HG03521 (cell line): Measurements from ENCODE around the gene GRIA4.
A peak's percentile ranks its signal among the peaks of the same experiment; 100 is the strongest.
"Not testable (repeated sequence)": the region's sequence is repeated elsewhere in the genome, so short reads cannot be mapped to it uniquely, and the experiment has no call there.

ENCODE experiments used
- ATAC-seq: cut with Tn5 transposase; IDR thresholded peaks from one replicate; pipeline ENCODE4 v1.9.1; 2021; ENCODE audit warnings: mild to moderate bottlenecking, moderate library complexity; ENCODE audit not compliant: unreplicated experiment

Gene GRIA4

DNA sequence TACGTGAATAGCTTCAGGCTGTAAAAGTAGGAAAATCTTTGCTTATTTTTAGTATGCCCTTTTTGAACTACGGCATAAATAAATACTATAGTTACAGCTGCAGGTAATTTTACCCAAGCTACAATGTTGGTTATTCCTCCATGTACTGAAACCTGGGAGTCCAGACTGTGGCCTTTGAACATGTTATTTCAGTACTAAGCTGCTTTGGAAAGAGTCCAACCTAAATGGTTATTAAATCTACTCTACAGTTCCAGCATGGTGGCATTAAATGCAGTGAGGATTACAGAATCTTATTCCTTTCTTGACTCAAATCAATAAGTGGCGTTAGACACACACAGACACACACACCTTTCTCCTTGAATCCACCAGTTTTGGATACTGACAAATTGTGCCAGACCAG is 247.1 kb downstream of the GRIA4 start:
- no peak for ATAC-seq

DNA sequence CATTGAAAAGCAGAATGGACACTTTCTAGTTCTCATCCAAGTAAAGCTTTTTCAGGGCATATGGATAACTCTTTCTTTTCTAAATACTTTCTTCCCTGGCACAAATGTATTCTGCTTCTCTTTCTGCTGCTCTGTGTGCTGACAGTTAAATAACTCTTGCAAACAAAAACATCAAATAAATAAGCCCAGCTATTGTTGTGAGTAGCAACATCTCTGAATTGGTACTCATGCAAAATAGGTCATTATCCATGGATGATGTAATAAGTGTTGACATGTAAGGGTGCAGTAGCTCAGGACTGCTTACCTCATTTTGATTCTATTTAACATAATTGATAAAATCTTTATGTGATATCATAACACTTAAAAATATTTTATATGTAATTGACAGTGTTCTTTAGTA is 247.9 kb downstream of the GRIA4 start:
- no peak for ATAC-seq

DNA sequence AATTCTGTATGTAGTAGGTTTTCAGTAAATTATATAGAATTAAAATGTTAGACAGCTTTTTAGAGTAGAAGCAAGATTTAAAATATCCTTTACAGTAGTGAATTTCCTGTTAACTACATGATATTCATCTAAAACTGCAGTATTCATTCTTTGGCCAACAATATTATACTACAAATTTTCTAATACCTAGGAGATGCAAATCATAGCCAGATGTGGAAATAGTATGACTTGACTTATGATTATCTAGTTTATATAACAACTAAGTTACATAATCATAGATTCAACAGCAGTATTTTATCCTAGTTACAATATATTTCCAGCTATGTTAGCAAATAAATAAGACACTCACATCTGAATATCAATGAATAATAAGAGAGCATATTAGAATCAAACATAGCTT is 249.0 kb downstream of the GRIA4 start:
- no peak for ATAC-seq

DNA sequence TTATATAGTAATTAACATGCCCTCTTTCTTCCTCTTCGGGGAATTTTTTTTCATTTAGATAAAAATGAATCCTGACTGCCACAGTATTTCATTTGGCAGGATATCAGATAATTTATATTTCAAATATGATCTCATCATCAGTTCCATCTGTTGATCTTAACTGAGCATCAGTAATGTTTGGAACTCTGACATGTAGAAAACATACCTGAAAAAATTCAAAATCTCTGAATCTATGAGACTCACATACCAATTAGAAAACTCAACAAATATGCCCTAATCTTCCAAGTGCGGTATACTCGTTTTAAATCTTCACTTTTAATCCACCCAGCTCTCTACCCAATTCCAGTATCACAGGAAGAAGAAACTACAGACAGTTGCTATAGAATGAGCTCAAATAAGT is 250.2 kb downstream of the GRIA4 start:
- ATAC-seq: no peak

DNA sequence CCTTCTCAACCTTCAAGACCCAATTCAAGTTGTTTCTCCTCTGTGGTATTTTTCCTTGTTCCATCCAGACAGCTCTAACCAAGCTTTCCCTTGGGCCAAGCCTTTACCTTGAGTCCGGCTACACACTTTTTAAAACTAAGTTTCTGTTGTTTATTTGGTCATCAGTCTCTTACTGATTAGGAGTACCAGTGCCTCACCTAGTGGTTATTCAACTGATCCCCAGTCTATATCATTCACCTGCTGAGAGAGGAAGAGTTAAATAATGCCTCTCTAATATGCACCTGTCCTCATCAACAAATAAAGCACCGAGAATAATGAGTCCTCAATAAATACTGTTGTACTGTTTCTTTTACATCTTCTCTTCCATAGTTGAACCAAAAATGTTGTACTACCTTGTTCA is 251.4 kb downstream of the GRIA4 start:
- ATAC-seq: no peak

DNA sequence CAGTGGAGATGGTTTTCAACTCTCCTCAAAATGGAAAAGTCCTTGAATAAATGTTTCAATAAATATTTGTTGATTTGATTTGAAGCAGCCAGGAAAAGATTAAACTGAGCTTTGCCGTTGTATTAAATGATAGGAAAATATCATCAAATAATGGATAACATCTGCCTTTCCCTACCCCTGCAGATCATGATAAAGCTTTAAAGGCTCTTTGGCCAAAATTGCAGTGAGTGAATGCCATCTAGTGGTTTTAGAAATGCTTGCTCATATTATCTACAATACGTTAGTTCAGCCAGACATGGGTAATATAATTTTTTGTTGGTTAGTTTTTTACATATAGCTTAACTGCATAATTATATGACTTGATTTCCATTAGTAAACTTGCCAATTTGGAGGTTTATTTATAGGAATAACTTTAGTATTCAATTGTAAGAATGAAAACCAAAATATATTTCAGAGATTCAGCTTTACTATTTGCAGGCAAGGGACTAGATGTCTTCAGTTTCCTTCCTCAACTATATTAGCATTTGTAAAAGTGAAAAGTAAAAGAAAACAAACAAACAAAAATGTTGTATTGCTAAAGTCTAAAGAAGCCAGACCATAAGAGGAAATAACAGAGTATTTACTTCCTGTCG is 253.0 kb downstream of the GRIA4 start:
- peak; percentile 57 for ATAC-seq

DNA sequence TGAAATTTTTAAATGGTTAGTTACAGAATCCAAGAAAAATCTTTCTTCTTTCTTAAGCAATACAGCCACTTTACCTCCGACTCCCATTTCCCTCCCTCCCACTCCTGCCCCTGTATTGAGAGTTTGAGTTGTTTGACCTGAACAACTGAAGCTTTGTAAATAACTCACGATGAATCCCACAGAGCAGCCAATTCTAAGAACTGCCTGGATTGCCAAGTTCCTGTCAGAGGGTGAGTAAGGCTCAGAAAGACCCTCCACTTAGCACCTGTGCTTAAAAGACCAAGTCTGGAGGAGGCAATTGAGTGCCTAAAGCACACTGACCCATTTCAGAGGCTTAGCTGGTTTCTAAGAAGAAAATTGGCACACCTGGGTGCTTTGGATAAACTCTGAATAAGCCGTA is 253.7 kb downstream of the GRIA4 start:
- ATAC-seq: no peak

DNA sequence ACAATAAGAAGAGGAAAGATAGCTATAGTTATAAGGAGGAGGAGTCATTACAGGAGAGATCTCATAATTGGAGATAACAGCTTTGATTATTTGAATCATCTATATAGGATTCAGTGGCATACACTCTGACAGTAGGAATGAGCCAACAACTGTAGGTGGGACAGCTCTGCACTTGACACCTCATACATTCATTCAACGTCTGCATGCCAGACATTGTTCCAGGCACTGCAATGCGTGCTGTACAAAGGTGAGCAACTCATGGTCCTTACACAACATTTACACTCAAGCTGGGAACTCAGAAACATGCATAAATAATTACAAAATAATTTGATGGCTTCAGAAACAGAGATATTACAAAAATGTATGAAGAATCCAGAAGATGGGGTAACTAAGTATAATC is 257.9 kb downstream of the GRIA4 start:
- no peak for ATAC-seq

DNA sequence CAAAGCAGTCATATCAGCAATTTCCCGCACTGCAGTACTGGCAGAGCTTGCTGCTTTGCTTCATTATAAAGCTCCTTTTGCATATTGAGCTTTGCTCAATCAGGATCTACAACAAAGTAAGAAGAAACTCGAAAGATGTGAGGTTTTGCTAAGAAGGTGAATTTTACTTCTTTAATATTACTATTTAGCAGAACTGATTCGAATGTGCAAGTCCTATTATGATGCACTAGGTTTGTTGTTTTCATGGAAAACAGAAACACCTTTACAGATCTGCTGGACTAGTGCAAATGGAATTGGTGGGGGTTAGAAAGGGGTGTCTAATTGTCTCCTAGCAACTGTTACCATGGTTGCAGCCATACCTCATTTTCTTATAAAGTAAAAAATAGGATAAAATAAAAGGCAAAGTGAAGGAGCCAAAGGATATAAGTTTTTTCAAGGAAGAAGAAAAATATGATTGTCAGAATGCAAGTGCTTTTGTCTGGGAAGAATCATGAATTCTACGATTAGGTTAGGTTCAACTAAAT is 259.0 kb downstream of the GRIA4 start:
- ATAC-seq: no peak

DNA sequence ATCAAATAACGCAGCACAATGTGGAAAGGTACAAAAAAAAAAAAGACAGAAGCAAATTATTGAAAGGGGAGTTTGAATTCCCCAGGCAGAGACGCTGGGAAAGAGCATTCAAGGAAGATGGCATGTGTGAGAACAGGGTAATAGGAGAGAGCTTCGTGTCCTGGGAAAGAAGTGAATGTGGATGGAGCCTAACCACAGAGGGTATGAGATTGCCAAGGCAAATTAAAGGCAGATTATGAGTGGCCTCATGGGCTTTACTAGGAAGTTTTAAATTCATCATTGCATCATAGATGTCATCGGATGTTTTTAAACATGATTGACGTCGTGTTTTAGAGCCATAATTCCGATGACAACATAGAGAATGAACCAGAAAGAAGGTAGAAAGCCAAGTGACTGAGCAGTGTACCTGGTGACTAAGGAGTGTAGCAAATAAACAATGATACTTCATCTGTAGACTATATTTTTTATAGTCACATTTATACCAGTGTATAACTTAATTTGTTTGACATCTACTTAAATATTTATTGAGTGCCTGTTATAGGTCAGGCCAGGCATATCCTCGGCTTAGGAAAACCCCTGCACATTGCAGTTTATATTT is 260.7 kb downstream of the GRIA4 start:
- ATAC-seq: no peak

DNA sequence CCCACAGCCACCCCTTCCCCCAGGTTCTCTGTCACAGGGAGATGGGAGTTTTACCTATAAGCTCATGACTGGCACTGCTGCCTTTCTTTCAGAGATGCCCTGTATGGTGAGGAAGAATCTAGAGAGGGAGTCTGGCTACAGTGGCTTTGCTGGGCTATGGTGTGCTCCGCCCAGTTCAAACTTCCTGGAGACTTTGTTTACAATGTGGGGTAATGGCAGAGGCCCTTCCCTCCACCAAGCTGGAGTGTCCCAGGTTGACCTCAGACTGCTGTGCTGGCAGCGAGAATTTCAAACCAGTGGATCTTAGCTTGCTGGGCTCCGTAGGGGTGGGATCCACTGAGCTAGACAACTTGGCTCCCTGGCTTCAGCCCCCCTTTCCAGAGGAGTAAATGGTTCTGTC is 268.6 kb downstream of the GRIA4 start:
- no peak for ATAC-seq

DNA sequence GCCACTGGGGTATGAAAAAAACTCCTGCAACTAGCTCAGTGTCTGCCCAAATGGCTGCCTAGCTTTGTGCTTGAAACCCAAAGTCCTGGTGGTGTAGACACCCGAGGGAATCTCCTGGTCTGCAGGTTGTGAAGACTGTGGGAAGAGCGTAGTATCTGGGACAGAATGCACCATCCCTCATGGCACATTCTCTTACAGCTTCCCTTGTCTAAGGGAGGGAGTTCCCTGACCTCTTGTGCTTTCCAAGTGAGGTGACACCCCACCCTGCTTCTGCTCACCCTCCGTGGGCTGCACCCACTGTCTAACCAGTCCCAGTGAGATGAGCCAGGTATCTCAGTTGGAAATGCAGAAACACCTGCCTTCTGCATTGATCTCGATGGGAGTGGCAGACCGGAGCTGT is 269.1 kb downstream of the GRIA4 start:
- not testable (repeated sequence) for ATAC-seq

DNA sequence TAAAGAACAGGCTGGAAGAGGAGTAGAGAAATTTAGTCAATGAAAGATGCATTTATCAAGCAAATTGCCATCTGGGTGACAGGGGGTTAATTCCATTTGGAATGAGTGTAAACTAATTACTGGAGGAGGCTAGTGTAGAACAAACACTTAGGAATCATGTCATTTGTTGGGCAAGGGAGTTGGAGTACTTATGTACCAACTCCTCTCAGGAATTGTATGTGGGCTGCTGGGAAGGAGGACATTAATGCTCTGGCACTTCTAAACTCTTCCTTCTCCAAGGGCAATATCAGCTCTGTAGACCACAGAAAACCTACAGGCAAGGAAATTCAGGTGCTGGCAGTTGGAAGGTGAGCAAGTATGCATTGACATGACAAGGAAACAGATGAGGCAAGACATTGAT is 271.2 kb downstream of the GRIA4 start:
- ATAC-seq: no peak

DNA sequence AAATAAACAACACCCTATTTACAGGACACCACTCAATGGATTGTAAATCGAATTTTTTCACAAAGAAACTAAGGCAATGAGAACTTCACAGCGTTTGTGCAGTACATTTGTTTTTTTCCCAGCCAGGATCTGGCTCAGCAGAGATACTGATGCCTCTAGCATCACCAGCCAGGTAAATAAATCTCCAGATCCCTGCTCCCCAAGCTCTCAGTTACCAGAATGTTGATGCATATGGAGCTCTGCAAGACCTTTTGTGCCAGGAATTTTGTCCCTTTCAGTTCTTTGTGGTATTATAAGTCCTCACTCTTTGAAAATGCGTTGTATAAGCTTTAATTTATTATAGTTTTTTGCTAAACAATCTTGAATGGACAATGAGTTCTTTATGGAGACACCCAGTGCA is 274.6 kb downstream of the GRIA4 start:
- no peak for ATAC-seq

DNA sequence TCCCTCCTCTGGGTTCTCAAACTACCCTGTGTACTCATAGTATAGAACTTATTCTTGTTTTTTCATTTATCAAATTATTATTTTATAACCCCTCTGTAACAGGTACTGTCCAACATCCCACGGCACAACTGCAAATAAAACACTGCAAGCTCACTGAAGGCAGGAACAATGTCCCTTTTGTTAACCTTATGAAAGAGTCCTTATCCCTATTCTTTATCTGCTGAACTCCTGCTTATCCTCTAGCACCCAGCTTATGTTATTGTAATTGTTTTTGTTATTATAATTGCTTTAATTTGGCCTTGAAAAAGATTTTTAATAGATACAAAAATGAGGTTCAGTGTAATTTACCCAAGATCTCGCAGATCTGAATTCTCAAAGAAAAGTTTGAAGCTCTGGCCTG is 281.8 kb downstream of the GRIA4 start:
- no peak for ATAC-seq

DNA sequence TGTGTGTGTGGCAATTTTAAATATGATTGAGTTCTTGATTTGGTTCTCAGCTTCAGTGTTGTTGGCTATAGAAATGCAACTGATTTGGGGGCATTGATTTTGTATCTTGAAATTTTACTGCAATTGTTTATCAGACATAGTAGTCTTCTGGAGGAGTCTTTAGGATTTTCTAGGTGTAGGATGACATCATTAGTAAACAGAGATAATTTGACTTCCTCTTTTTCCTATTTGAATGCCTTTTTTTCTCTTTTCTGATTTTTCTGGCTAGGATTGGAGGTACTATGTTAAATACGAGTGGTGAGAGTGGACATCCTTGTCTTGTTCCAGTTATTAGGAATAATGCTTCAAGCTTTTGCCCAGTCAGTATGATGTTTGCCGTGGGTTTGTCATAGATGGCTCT is 287.3 kb downstream of the GRIA4 start:
- ATAC-seq: no peak

DNA sequence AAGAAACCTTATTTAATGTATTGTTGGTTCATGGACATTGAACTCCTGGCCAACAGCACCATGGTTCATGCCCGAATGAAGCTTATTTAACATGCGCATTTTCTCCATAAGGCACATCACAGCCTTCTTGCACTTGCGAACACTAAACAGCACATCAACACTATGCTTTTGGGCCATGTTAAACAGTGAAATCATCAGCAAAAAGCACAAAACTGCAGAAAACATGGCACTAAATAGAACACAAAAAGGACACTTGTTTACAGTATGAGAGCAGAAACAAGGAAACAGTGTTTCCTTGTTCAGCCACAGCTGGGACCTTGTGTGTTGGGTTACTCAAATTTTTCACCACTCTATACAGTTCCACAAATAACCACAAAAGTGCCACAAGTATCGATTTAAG is 289.9 kb downstream of the GRIA4 start:
- ATAC-seq: no peak

DNA sequence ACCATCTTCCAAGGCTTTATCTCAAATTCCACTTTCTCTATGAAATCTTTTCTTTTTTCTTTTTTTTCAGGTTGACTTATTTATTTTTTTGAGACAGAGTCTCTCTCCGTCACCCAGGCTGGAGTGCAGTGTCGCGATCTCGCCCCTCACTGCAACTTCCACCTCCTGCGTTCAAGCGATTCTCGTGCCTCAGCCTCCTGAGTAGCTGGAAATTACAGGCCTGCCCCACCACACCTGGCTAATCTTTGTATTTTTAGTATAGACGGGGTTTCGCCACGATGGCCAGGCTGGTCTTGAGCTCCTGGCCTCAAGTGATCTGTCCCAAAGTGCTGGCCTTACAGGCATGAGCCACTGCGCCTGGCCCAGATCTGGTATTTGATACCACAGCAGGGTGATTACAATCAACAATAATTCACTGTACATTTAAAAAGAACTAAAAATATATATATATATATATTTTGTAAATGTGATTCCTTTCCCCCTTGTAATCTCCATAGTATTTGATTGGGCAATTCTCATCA is 290.7 kb downstream of the GRIA4 start:
- ATAC-seq: no peak

DNA sequence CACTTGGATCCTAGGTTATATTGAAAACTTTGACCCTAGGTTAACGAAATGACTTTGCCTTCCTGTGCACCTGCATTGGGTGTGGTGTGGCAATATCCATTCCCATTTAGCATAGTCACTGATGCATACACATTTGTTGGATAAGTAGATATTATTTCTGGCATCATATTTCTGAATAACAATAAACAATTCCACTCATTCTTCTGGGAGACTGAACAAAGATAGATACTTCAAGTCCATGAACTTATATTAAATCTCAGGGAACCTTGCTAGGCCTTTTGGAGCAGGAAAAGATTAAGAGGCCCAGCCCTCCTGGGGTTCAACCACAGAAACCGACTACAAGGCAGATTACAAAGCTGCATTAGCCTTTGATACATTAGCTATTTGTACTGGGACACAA is 293.2 kb downstream of the GRIA4 start:
- no peak for ATAC-seq

DNA sequence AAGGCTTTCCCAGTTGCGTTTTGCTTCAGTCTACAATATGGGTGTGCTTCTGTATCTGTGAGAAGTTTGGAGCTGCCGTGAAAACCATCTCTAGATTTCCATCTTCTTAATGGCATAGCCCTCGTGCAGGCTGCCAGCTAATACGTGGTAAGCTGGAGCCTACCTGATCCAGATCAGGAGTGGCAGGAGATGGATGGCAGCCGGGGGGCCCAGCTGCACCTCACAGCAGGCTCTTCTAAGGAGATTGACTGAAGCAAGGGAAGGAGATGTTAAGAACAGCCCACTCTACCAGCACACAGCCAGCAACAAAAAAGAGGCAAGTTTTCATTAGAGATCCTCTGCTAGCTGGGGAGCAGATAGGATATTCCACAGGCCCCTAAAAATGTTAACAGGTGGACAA is 296.6 kb downstream of the GRIA4 start:
- no peak for ATAC-seq

DNA sequence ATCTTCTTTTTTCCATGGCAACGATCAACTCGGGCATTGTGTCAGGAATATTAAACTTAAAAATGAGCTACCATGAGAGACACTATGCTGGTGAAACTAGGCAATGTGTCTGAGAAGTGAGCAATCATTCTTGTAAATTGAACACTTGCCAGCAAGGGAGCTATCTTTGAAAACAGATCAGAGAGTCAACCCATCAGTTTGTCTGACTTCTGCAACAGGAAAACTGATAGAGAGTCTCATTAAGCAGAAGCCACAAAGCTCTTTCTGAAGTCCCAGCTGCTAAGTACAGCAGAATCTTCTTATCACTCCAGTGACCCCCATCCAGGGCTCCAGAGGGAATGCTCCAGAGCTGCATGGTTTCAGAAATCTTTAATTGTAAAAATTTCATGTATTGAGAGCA is 297.4 kb downstream of the GRIA4 start:
- no peak for ATAC-seq

DNA sequence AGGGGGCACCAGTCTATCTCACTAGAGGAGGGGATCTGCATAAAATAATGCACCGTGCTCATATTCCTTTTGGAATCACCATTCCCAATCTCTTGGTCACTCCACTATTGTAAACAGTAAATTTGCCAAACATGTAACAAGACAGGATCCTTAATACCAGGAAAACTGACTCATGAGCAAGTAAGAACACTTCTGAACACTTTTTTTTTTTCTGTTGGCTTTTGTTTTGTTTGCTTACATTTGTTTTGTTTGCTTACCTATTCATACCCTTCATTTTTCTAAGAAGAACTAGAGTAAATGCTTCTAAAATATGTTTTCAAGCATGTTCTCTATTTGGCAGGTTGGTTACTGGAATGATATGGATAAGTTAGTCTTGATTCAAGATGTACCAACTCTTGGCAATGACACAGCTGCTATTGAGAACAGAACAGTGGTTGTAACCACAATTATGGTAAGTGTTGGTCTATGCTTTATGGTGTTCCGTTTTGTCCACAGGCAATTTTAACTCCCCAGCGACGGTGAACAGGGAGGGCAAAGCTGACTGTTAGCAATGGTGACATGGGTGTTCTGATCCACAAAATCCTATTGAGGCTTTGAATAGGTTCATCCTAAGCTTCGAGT is 300.3 kb downstream of the GRIA4 start:
- no peak for ATAC-seq
